NCI-H1436 (cell line): ENCODE data around the gene CLK4.
"Not testable (repeated sequence)": the region's sequence is repeated elsewhere in the genome, so short reads cannot be mapped to it uniquely, and the experiment has no call there.

Experiments used
- DNase-seq: peaks from one replicate; lab custom pipeline; 2025; lab: John Stamatoyannopoulos, UW

CLK4 gene

GRCh38 chr5:178587763-178588611 lies 38.9 kb downstream of the CLK4 start:
- no peak for DNase-seq

GRCh38 chr5:178586396-178586795 lies 40.5 kb downstream of the CLK4 start:
- no peak for DNase-seq

- DNase-seq: not testable (repeated sequence)
Measured at GRCh38 chr5:178585421-178585820, 41.4 kb downstream of the CLK4 start.

GRCh38 chr5:178583279-178583678 lies 43.6 kb downstream of the CLK4 start:
- DNase-seq: no peak

GRCh38 chr5:178582291-178582690 lies 44.6 kb downstream of the CLK4 start:
- DNase-seq: no peak

GRCh38 chr5:178581621-178582020 lies 45.2 kb downstream of the CLK4 start:
- DNase-seq: no peak

GRCh38 chr5:178580271-178580955 lies 46.4 kb downstream of the CLK4 start:
- DNase-seq: no peak

- DNase-seq: no peak
Measured at GRCh38 chr5:178577944-178578343, 48.9 kb downstream of the CLK4 start.

- no peak for DNase-seq
Measured at GRCh38 chr5:178577376-178577839, 49.4 kb downstream of the CLK4 start.

- no peak for DNase-seq
Measured at GRCh38 chr5:178576591-178577351, 50.1 kb downstream of the CLK4 start.

GRCh38 chr5:178573216-178573615 lies 53.6 kb downstream of the CLK4 start:
- no peak for DNase-seq

- DNase-seq: no peak
Measured at GRCh38 chr5:178572617-178573016, 54.2 kb downstream of the CLK4 start.

GRCh38 chr5:178569485-178569884 lies 57.4 kb downstream of the CLK4 start:
- no peak for DNase-seq

- DNase-seq: no peak
Measured at GRCh38 chr5:178564811-178565550, 61.9 kb downstream of the CLK4 start.

- DNase-seq: no peak
Measured at GRCh38 chr5:178564397-178564796, 62.5 kb downstream of the CLK4 start.

GRCh38 chr5:178563621-178564020 lies 63.2 kb downstream of the CLK4 start:
- no peak for DNase-seq

- no peak for DNase-seq
Measured at GRCh38 chr5:178561746-178562264, 65.0 kb downstream of the CLK4 start.

- DNase-seq: no peak
Measured at GRCh38 chr5:178560911-178561310, 65.9 kb downstream of the CLK4 start.

GRCh38 chr5:178557416-178557815 lies 69.4 kb downstream of the CLK4 start:
- DNase-seq: no peak

- no peak for DNase-seq
Measured at GRCh38 chr5:178555771-178556211, 71.1 kb downstream of the CLK4 start.

GRCh38 chr5:178555005-178555404 lies 71.8 kb downstream of the CLK4 start:
- DNase-seq: no peak

GRCh38 chr5:178554311-178554710 lies 72.5 kb downstream of the CLK4 start:
- DNase-seq: no peak
